CD4-positive, CD25-positive, alpha-beta regulatory T cell (primary cell): ENCODE results near the gene AGBL1. TPM values are rescaled to one million over a fixed set of nuclear protein-coding genes. Genes with fewer than 3 reads are reported as not detected.

Source experiments
- ATAC-seq, 2 donors: fragments of 150-1000 bp; cut with Tn5 transposase; one replicate each; pipeline ENCODE4 v1.10.0; 2021; ENCODE audit warnings: low read depth in 2 of 2, moderate number of reproducible peaks in 2 of 2, moderate library complexity in 1 of 2
- DNase-seq, 3 donors: peaks; one replicate each; pipeline versions ENCODE4 v3.0.0 to v3.0.0-alpha.2; 2012 to 2022; ENCODE audit warnings: mixed read lengths in 1 of 3
- H3K27ac ChIP-seq: one replicate; pipeline ENCODE4 v1.7.0; 2013; ENCODE audit warnings: mild to moderate bottlenecking, low read length; ENCODE audit not compliant: insufficient read depth, poor library complexity, severe bottlenecking
- H3K27me3 ChIP-seq: one replicate; pipeline ENCODE4 v1.7.0; 2013; ENCODE audit warnings: low read length; ENCODE audit not compliant: control insufficient read depth, insufficient read depth
- H3K36me3 ChIP-seq: one replicate; pipeline ENCODE4 v1.7.0; 2013; ENCODE audit warnings: mild to moderate bottlenecking, low read length, moderate library complexity; ENCODE audit not compliant: control insufficient read depth, insufficient read depth
- H3K4me1 ChIP-seq: 2 replicates; pipeline ENCODE4 v1.7.0; 2013; ENCODE audit warnings: mild to moderate bottlenecking, low read length; ENCODE audit not compliant: insufficient read depth, control insufficient read depth, poor library complexity, severe bottlenecking
- H3K4me3 ChIP-seq: one replicate; pipeline ENCODE4 v1.7.0; 2013; ENCODE audit warnings: low read depth, mild to moderate bottlenecking, low read length, moderate library complexity
- H3K9me3 ChIP-seq, 2 experiments: 1 replicate in 1 of 2; 2 replicates in 1 of 2; pipeline ENCODE4 v1.7.0; 2013; ENCODE audit warnings: low read length in 2 of 2, mild to moderate bottlenecking in 1 of 2, moderate library complexity in 1 of 2; ENCODE audit not compliant: control insufficient read depth in 2 of 2
- H3K27ac Mint-ChIP-seq, 3 donors: one replicate each; pipeline ENCODE4 v1.8.0; 2020 to 2022; ENCODE audit warnings: mild to moderate bottlenecking in 3 of 3, mixed read lengths in 3 of 3, moderate library complexity in 2 of 3
- H3K27me3 Mint-ChIP-seq: one replicate; pipeline ENCODE4 v1.8.0; 2022; ENCODE audit warnings: mild to moderate bottlenecking, mixed read lengths
- H3K36me3 Mint-ChIP-seq: one replicate; pipeline ENCODE4 v1.8.0; 2020; ENCODE audit warnings: mixed read lengths
- H3K4me1 Mint-ChIP-seq, 4 donors: one replicate each; pipeline ENCODE4 v1.8.0; 2020 to 2022; ENCODE audit warnings: mixed read lengths in 4 of 4, mild to moderate bottlenecking in 1 of 4
- H3K4me3 Mint-ChIP-seq, 4 donors: one replicate each; pipeline ENCODE4 v1.8.0; 2020 to 2022; ENCODE audit warnings: mild to moderate bottlenecking in 4 of 4, mixed read lengths in 4 of 4, moderate library complexity in 3 of 4
- H3K9me3 Mint-ChIP-seq, 7 donors: one replicate each; pipeline ENCODE4 v1.8.0; 2020 to 2022; ENCODE audit warnings: mixed read lengths in 7 of 7, mild to moderate bottlenecking in 3 of 7, moderate library complexity in 2 of 7
- polyA plus RNA-seq, 4 donors: library from polyadenylated mRNA; unstranded; fragments of 300-500 nt; fragmentation: Illumina TruSeq; gene quantifications; one replicate each; pipeline ENCODE4 v1.2.3, GENCODE V29; 2021
- total RNA-seq: library from RNA; stranded (reverse); gene quantifications from one replicate; pipeline ENCODE4 v1.2.3, GENCODE V29; 2022

The AGBL1 gene
- total and polyA plus RNA-seq, 5 donors from 2014 or later = not detected

GRCh38 chr15:86558686-86559085 is 479.0 kb downstream of the AGBL1 start:
- Histone ChIP-seq H3K4me3 (no peak overlapping the region), H3K36me3 (no peaks in the 10 kb centered on the region), H3K4me1 (no peaks in the 10 kb centered on the region), H3K27ac (no peak overlapping the region), H3K27me3 (no peaks in the 10 kb centered on the region), H3K9me3 (no peaks in the 10 kb centered on the region)
- Mint-ChIP-seq H3K9me3 (peaks cover 0 to 11% (median 3%) of the 10 kb centered on the region in 7 donors), H3K36me3 (no peaks in the 10 kb centered on the region), H3K4me3 (no peak overlapping the region), H3K27ac (no peak overlapping the region), H3K27me3 (no peaks in the 10 kb centered on the region), H3K4me1 (no peaks in the 10 kb centered on the region)
- ATAC-seq (no peak), DNase-seq (no peak)

GRCh38 chr15:86568378-86568777 is 488.7 kb downstream of the AGBL1 start:
- H3K27ac Mint-ChIP-seq = no peak overlapping the region
- no peak overlapping the region for H3K4me3 Mint-ChIP-seq
- Histone ChIP-seq H3K27ac (no peak overlapping the region), H3K4me3 (no peak overlapping the region), H3K4me1 (no peaks in the 10 kb centered on the region), H3K9me3 (no peaks in the 10 kb centered on the region), H3K27me3 (no peaks in the 10 kb centered on the region), H3K36me3 (no peaks in the 10 kb centered on the region)
- no peaks in the 10 kb centered on the region for H3K36me3 Mint-ChIP-seq
- H3K9me3 Mint-ChIP-seq = peaks cover 4 to 13% (median 7%) of the 10 kb centered on the region in 7 donors
- H3K27me3 Mint-ChIP-seq = peaks cover 5% of the 10 kb centered on the region
- no peak for DNase-seq
- H3K4me1 Mint-ChIP-seq = peaks cover 0 to 5% (median under 1%) of the 10 kb centered on the region in 4 donors
- no peak for ATAC-seq

- H3K9me3 ChIP-seq = no peaks in the 10 kb centered on the region
- Mint-ChIP-seq H3K9me3 (peaks cover 0 to 11% (median 3%) of the 10 kb centered on the region in 7 donors), H3K4me1 (peaks cover 0 to 10% (median 4%) of the 10 kb centered on the region in 4 donors), H3K36me3 (no peaks in the 10 kb centered on the region), H3K27ac (no peak overlapping the region), H3K4me3 (no peak overlapping the region), H3K27me3 (peaks cover 5% of the 10 kb centered on the region)
- no peaks in the 10 kb centered on the region for H3K36me3 ChIP-seq
- no peak for ATAC-seq
- no peaks in the 10 kb centered on the region for H3K4me1 ChIP-seq
- no peak overlapping the region for H3K4me3 ChIP-seq
- no peak overlapping the region for H3K27ac ChIP-seq
- no peaks in the 10 kb centered on the region for H3K27me3 ChIP-seq
- DNase-seq = no peak
These were observed 491.1 kb downstream of the AGBL1 start for GRCh38 chr15:86570738-86571137.

GRCh38 chr15:86571873-86572272 is 492.2 kb downstream of the AGBL1 start:
- Mint-ChIP-seq H3K27ac (no peak overlapping the region), H3K4me1 (peaks cover 0 to 8% (median 3%) of the 10 kb centered on the region in 4 donors), H3K4me3 (no peak overlapping the region), H3K9me3 (peaks cover 0 to 7% (median 0%) of the 10 kb centered on the region in 7 donors), H3K36me3 (no peaks in the 10 kb centered on the region), H3K27me3 (no peaks in the 10 kb centered on the region)
- H3K4me3 ChIP-seq = no peak overlapping the region
- no peaks in the 10 kb centered on the region for H3K9me3 ChIP-seq
- ATAC-seq (no peak), DNase-seq (no peak)
- H3K36me3 ChIP-seq = no peaks in the 10 kb centered on the region
- H3K27ac ChIP-seq = no peak overlapping the region
- no peaks in the 10 kb centered on the region for H3K4me1 ChIP-seq
- no peaks in the 10 kb centered on the region for H3K27me3 ChIP-seq

- no peaks in the 10 kb centered on the region for H3K4me1 ChIP-seq
- no peak overlapping the region for H3K4me3 Mint-ChIP-seq
- H3K4me3 ChIP-seq = no peak overlapping the region
- ATAC-seq = no peak
- H3K27me3 ChIP-seq = no peaks in the 10 kb centered on the region
- no peak overlapping the region for H3K27ac Mint-ChIP-seq
- peaks cover 0 to 7% (median 0%) of the 10 kb centered on the region in 7 donors for H3K9me3 Mint-ChIP-seq
- no peaks in the 10 kb centered on the region for H3K9me3 ChIP-seq
- peaks cover 0 to 8% (median 3%) of the 10 kb centered on the region in 4 donors for H3K4me1 Mint-ChIP-seq
- no peaks in the 10 kb centered on the region for H3K27me3 Mint-ChIP-seq
- DNase-seq = no peak
- H3K36me3 ChIP-seq = no peaks in the 10 kb centered on the region
- H3K27ac ChIP-seq = no peak overlapping the region
- H3K36me3 Mint-ChIP-seq = no peaks in the 10 kb centered on the region
These were observed 492.7 kb downstream of the AGBL1 start for GRCh38 chr15:86572368-86572841.

- no peaks in the 10 kb centered on the region for H3K27me3 Mint-ChIP-seq
- DNase-seq = no peak
- H3K4me3 Mint-ChIP-seq = no peak overlapping the region
- Histone ChIP-seq H3K27me3 (no peaks in the 10 kb centered on the region), H3K4me1 (no peaks in the 10 kb centered on the region), H3K4me3 (no peak overlapping the region), H3K27ac (no peak overlapping the region), H3K36me3 (no peaks in the 10 kb centered on the region), H3K9me3 (no peaks in the 10 kb centered on the region)
- no peaks in the 10 kb centered on the region for H3K36me3 Mint-ChIP-seq
- H3K9me3 Mint-ChIP-seq = peaks cover 0 to 7% (median 0%) of the 10 kb centered on the region in 7 donors
- H3K27ac Mint-ChIP-seq = no peak overlapping the region
- no peak for ATAC-seq
- H3K4me1 Mint-ChIP-seq = peaks cover 0 to 8% (median 3%) of the 10 kb centered on the region in 4 donors
These were observed 493.8 kb downstream of the AGBL1 start for GRCh38 chr15:86573476-86573875.

GRCh38 chr15:86588413-86588812 is 508.7 kb downstream of the AGBL1 start:
- Mint-ChIP-seq H3K9me3 (peaks cover 0 to 8% (median 3%) of the 10 kb centered on the region in 7 donors), H3K27ac (no peak overlapping the region), H3K4me3 (no peak overlapping the region), H3K27me3 (peaks cover 23% of the 10 kb centered on the region), H3K36me3 (no peaks in the 10 kb centered on the region), H3K4me1 (no peaks in the 10 kb centered on the region)
- H3K27ac ChIP-seq = no peak overlapping the region
- ATAC-seq = no peak
- no peaks in the 10 kb centered on the region for H3K27me3 ChIP-seq
- no peak for DNase-seq
- no peak overlapping the region for H3K4me3 ChIP-seq
- no peaks in the 10 kb centered on the region for H3K4me1 ChIP-seq
- H3K9me3 ChIP-seq = no peaks in the 10 kb centered on the region
- no peaks in the 10 kb centered on the region for H3K36me3 ChIP-seq

GRCh38 chr15:86590461-86590860 is 510.8 kb downstream of the AGBL1 start:
- Mint-ChIP-seq H3K36me3 (no peaks in the 10 kb centered on the region), H3K9me3 (peaks cover 0 to 9% (median 3%) of the 10 kb centered on the region in 7 donors), H3K27ac (no peak overlapping the region), H3K4me1 (no peaks in the 10 kb centered on the region), H3K27me3 (peaks cover 19% of the 10 kb centered on the region), H3K4me3 (no peak overlapping the region)
- Histone ChIP-seq H3K4me1 (no peaks in the 10 kb centered on the region), H3K9me3 (no peaks in the 10 kb centered on the region), H3K27me3 (no peaks in the 10 kb centered on the region), H3K4me3 (no peak overlapping the region), H3K36me3 (no peaks in the 10 kb centered on the region), H3K27ac (no peak overlapping the region)
- no peak for ATAC-seq
- DNase-seq = no peak
